Fibroblast of pulmonary artery (primary cell): ENCODE measurements around the gene UTP3.
"Not testable (repeated sequence)": the region's sequence is repeated elsewhere in the genome, so short reads cannot be mapped to it uniquely, and the experiment has no call there.

Experiments used
- DNase-seq: peaks from one replicate; pipeline ENCODE4 v3.0.0-alpha.2; 2010; ENCODE audit warnings: low read depth
- H3K4me3 ChIP-seq: replicated peaks from 2 replicates; pipeline ENCODE4 v1.5.1; 2011; ENCODE audit warnings: low read depth, mild to moderate bottlenecking, control low read depth, low read length, moderate library complexity
- TF ChIP-seq, protein P1 (sequence below): IDR thresholded peaks from 2 replicates; pipeline ENCODE4 v1.5.1; 2011; ENCODE audit warnings: mild to moderate bottlenecking, control low read depth, low read length, inconsistent platforms; ENCODE audit errors: missing control alignments

UTP3 gene

DNA sequence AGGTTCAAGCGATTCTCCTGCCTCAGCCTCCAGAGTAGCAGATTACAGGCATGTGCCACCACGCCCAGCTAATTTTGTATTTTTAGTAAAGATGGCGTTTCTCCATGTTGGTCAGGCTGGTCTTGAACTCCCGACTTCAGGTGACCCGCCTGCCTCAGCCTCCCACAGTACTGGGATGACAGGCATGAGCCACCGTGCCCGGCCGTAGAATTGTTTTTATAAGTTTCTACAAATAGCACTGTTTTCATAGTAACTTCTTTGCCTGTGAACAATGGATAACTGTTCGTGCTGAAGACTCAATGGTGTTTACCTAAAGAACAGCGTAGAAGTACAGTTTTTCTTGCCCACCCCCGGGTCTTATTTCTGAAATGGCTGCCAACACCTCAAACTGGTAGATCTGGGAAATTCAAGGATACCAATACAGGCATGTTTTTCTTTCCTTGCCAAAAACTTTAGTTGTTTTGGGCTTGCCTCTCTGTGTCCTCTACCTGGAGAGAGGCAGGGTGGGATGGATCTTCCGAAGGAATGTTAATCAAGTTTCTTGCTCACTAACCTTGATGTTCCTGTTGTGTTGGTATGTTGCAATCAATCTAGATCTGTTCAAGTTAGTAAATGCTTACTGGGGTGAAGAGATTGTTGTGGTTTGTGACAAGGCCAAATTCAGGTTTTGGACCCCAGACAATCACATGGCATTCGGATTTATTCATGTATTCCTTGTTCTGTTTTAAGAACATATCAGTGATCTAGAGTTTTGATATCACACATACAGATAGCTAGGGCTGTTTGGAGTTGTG lies 30.7 kb downstream of the UTP3 start:
- DNase-seq = no peak
- TF ChIP-seq, protein P1, sequence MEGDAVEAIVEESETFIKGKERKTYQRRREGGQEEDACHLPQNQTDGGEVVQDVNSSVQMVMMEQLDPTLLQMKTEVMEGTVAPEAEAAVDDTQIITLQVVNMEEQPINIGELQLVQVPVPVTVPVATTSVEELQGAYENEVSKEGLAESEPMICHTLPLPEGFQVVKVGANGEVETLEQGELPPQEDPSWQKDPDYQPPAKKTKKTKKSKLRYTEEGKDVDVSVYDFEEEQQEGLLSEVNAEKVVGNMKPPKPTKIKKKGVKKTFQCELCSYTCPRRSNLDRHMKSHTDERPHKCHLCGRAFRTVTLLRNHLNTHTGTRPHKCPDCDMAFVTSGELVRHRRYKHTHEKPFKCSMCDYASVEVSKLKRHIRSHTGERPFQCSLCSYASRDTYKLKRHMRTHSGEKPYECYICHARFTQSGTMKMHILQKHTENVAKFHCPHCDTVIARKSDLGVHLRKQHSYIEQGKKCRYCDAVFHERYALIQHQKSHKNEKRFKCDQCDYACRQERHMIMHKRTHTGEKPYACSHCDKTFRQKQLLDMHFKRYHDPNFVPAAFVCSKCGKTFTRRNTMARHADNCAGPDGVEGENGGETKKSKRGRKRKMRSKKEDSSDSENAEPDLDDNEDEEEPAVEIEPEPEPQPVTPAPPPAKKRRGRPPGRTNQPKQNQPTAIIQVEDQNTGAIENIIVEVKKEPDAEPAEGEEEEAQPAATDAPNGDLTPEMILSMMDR = no peak
- no peak overlapping the region for H3K4me3 ChIP-seq

DNA sequence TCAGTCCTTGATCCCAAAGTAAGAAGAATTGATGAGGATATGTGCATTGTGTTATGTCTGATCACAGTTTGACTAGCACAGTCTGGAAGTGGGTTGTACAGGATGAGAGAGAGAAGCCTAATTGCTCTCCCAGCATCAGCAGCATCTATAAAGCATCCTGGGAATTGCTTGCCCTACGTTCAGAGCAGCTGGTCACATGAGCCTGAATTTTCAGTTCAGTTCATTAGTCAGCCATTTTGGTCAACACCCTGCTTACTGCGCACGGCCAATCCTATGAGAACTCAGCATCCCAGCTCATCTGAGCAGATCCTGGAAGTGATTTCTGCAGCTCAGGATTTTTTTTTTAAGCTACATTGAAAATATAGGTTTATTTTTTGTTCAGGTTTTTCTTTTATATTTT lies 33.4 kb downstream of the UTP3 start, which contains the start of gene RUFY3:
Gene RUFY3, plus strand, starts transcription at position 218 of the 400 bp plus-strand sequence. CDS start 610 bp downstream, outside the sequence.
- H3K4me3 ChIP-seq = peak within 1 kb of the TSS; percentile 68
- DNase-seq = peak; percentile 94
- TF ChIP-seq, protein P1 = no peak

DNA sequence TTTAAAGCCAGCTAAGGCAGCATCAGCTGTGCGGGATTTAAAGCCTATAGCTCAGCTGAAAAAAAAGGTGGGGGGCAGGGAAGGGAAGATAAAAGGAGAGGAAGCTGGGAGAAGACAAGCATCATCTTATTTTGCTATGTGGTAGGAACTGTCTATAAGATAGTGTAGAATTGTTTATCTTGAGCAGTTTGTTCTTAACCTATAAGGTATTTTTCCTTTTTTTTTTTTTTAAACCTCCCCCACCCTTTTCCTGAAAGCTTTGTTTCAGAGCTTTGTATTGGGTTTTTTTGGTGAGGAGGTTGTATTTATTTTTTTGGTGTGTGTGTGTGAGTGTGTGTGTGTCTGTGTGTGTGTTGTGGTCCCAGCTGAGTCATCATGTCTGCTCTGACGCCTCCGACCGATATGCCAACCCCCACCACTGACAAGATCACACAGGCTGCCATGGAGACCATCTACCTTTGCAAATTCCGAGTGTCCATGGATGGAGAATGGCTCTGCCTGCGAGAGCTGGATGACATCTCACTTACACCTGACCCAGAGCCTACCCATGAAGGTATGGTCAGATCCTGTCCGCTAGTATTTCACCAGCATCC lies 34.0 kb downstream of the UTP3 start:
- peak; percentile 75 for DNase-seq
- TF ChIP-seq, protein P1 = no peak
- H3K4me3 ChIP-seq = peak overlapping the region; percentile 68

DNA sequence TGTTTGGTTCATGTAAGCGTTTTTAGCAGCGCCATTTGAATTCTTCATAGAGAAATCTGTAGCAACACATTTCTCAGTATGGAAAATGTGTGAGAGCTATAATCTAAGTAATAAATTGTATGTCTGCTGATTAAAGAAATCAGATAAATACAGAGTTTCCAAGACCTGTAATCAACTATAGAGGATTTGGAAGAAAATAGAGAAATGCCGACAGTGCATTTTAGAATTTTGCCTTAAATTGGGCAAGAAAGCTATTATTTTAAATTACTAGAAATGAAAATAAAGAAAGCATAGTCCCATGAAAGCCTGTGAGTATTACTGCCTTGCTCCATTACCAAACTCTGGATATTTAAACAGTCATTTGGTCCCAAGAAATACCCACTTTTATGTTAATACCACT lies 36.1 kb downstream of the UTP3 start:
- no peak overlapping the region for H3K4me3 ChIP-seq
- DNase-seq = no peak
- TF ChIP-seq, protein P1 = no peak

DNA sequence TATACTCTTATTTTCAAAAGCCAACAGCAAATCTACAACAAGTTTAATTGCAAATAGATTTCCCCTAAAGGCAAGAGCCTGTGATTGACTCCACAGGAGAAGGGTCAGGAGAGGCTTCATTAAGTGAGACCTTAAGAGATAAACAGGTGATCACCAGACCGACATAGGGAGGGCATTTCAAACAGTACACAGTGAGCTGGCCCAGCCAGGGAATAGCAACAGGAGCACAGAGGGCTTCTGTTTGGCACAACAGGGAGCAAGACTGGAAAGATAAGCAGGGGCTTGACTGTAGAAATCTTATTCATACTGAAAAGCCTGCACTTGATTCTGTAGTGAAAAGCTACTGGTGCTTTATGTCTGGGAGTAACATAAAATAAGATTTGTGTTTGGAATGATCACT lies 37.3 kb downstream of the UTP3 start:
- H3K4me3 ChIP-seq = no peak overlapping the region
- TF ChIP-seq, protein P1 = no peak
- no peak for DNase-seq

DNA sequence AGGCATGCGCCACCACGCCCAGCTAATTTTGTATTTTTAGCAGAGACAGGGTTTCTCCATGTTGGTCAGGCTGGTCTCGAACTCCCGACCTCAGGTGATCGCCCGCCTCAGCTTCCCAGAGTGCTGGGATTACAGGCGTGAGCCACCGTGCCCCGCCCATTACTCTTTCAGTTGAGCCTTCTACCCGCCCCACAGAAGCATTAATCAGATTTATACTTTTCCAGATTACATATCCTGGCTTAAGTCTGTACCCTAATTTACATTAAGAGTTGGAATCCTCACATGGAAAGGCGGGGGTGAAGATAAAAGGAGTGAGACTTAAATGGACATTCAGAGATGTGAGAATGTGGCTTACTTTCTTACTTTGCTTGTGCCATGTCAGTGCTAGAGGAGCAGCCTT lies 38.2 kb downstream of the UTP3 start:
- not testable (repeated sequence) for H3K4me3 ChIP-seq, DNase-seq

DNA sequence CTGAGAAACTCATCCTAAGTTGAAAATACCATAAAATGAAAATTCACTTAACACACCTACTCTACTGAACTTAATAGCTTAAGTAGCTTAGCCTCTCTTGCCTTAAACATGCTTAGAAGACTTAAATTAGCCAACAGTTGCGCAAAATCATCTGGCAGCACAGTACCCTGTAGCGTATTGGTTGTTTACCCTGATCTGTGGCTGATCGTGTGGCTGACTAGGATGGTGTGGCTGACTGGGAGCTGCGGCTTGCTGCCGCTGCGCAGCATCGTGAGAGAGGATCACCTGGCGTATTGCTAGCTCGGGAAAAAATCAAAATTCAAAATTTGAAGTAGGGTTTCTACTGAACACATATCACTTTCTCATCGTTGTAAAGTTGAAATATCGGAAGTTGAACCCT lies 39.8 kb downstream of the UTP3 start:
- TF ChIP-seq, protein P1 = no peak
- DNase-seq = no peak
- H3K4me3 ChIP-seq = no peak overlapping the region

DNA sequence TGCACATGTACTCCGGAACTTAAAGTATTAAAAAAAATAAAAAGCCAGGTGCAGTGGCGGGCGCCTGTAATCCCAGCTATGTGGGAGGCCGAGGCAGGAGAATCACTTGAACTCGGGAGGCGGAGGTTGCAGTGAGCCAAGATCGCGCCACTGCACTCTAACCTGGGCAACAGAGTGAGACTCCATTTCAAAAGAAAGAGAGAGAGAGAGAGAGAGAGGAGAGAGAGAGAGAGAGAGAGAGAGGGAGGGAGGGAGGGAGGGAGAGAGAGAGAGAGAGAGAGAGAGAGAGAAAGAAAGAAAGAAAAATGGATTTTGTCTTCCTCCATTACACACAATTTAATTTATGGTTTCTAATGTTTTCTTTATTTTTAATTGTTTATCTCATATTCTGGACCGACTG lies 44.5 kb downstream of the UTP3 start:
- H3K4me3 ChIP-seq, DNase-seq: not testable (repeated sequence)
